SU-DHL-6 (cell line): Measurements from ENCODE around the gene OR52I2.

ENCODE experiments used
- CTCF ChIP-seq: fragments of 200-600 bp; sonication (generic); IDR thresholded peaks from one replicate; pipeline ENCODE4 v1.5.1; 2017; ENCODE audit warnings: antibody characterized with exemption, mild to moderate bottlenecking, low read length, moderate library complexity; ENCODE audit not compliant: insufficient read depth, poor library complexity, severe bottlenecking
- EZH2phosphoT487 ChIP-seq: fragments of 200-600 bp; sonication (generic), shearing (Covaris generic); conservative IDR thresholded peaks from 2 replicates; pipeline ENCODE4 v1.6.1; 2018; ENCODE audit warnings: mild to moderate bottlenecking, antibody characterized with exemption, low read length, moderate library complexity, mixed read lengths

- TF ChIP-seq CTCF (no peak), EZH2phosphoT487 (no peak)
These were observed 38.0 kb upstream of the OR52I2 start for GRCh38 chr11:4543561-4543960.
